Natural killer cell (primary cell): ENCODE data around the gene AP3D1. TPM values are rescaled to one million over a fixed set of nuclear protein-coding genes. Genes with fewer than 3 reads are reported as not detected.

Source experiments
- ATAC-seq, 3 donors: fragments of 150-1000 bp in 2 of 3; fragments of 200-7000 bp in 1 of 3; cut with Tn5 transposase; 1 replicate in 1 of 3; 2 replicates in 2 of 3; pipeline ENCODE4 v1.10.0; 2021; ENCODE audit warnings: mild to moderate bottlenecking in 2 of 3, moderate library complexity in 2 of 3
- DNase-seq, 2 donors: peaks; one replicate each; pipeline versions ENCODE4 v3.0.0 to v3.0.0-alpha.2; 2013 to 2021; ENCODE audit warnings: mixed read lengths in 1 of 2
- H3K27ac ChIP-seq: one replicate; pipeline ENCODE4 v1.5.1; 2013; ENCODE audit warnings: mild to moderate bottlenecking, low read length
- H3K27me3 ChIP-seq: one replicate; pipeline ENCODE4 v1.6.1; 2013; ENCODE audit warnings: low read length; ENCODE audit not compliant: control insufficient read depth, insufficient read depth
- H3K36me3 ChIP-seq: one replicate; pipeline ENCODE4 v1.6.1; 2013; ENCODE audit warnings: low read length; ENCODE audit not compliant: control insufficient read depth, insufficient read depth
- H3K4me1 ChIP-seq: one replicate; pipeline ENCODE4 v1.6.1; 2013; ENCODE audit warnings: low read length; ENCODE audit not compliant: control insufficient read depth, insufficient read depth
- H3K4me3 ChIP-seq: one replicate; pipeline ENCODE4 v1.5.1; 2013; ENCODE audit warnings: low read length
- H3K9me3 ChIP-seq: one replicate; pipeline ENCODE4 v1.6.1; 2013; ENCODE audit warnings: low read length; ENCODE audit not compliant: control insufficient read depth, insufficient read depth
- H3K27ac Mint-ChIP-seq, 2 donors: one replicate each; pipeline ENCODE4 v1.8.0; 2022; ENCODE audit warnings: mild to moderate bottlenecking in 2 of 2, mixed read lengths in 2 of 2, moderate library complexity in 1 of 2
- H3K27me3 Mint-ChIP-seq, 2 donors: one replicate each; pipeline ENCODE4 v1.8.0; 2022; ENCODE audit warnings: low read depth in 2 of 2, mixed read lengths in 2 of 2
- H3K36me3 Mint-ChIP-seq: one replicate; pipeline ENCODE4 v1.8.0; 2022; ENCODE audit warnings: mixed read lengths
- H3K4me1 Mint-ChIP-seq, 2 donors: one replicate each; pipeline ENCODE4 v1.8.0; 2022; ENCODE audit warnings: mixed read lengths in 2 of 2
- H3K4me3 Mint-ChIP-seq: one replicate; pipeline ENCODE4 v1.8.0; 2022; ENCODE audit warnings: mild to moderate bottlenecking, moderate library complexity, mixed read lengths
- H3K9me3 Mint-ChIP-seq, 2 donors: one replicate each; pipeline ENCODE4 v1.8.0; 2022; ENCODE audit warnings: mixed read lengths in 2 of 2
- CTCF ChIP-seq: fragments of 200-600 bp; IDR thresholded peaks from one replicate; pipeline ENCODE4 v1.8.0; 2022; ENCODE audit warnings: antibody characterized with exemption
- WGBS: methylation state at CpG from one replicate; pipeline ENCODE4 v1.1.7; 2013; ENCODE audit warnings: missing lambda C conversion rate; ENCODE audit not compliant: insufficient coverage; 5-methylcytosine and 5-hydroxymethylcytosine counted together
- intact Hi-C: fragments of 100-400 bp; cut with micrococcal nuclease; formaldehyde crosslinking; loops from one replicate; pipeline ENCODE4 v1.14.2; 2022
- total RNA-seq, 4 donors: library from RNA; stranded (reverse); fragments of 120-200 nt in 1 of 4; gene quantifications; one replicate each; pipeline versions ENCODE4 v1.2.3 to v1.2.4, GENCODE V29; 2013 to 2022

AP3D1 gene
- total RNA-seq, 3 donors from 2014 or later (not counting 1 experiment from before 2014, with no cell fraction given), result 74.6 to 93.1 (median 87.5) TPM

- intact Hi-C loops, result no loop called here
- H3K27ac ChIP-seq, result no peak overlapping the region
- no peaks in the 10 kb centered on the region for H3K9me3 Mint-ChIP-seq
Observed at GRCh38 chr19:2116507-2116906, 34.9 kb downstream of the AP3D1 start.

GRCh38 chr19:2115911-2116426 is 35.4 kb downstream of the AP3D1 start:
- Histone ChIP-seq H3K4me1 (peaks cover 24% of the 10 kb centered on the region), H3K27ac (no peak overlapping the region), H3K4me3 (no peak overlapping the region), H3K27me3 (no peaks in the 10 kb centered on the region), H3K9me3 (no peaks in the 10 kb centered on the region), H3K36me3 (peaks cover 86% of the 10 kb centered on the region)
- H3K4me3 Mint-ChIP-seq, result no peak overlapping the region
- ATAC-seq (no peak), DNase-seq (no peak)
- H3K27ac Mint-ChIP-seq, result no peak overlapping the region
- H3K36me3 Mint-ChIP-seq, result no peaks in the 10 kb centered on the region
- H3K9me3 Mint-ChIP-seq, result no peaks in the 10 kb centered on the region
- no peaks in the 10 kb centered on the region for H3K27me3 Mint-ChIP-seq
- TF ChIP-seq CTCF, result no peak
- intact Hi-C loops, result no loop called here
- 97% methylated on average over 24 of the region's 24 CpGs for WGBS
- H3K4me1 Mint-ChIP-seq, result peaks cover 11 to 22% of the 10 kb centered on the region in 2 donors

More at GRCh38 chr19:2116507-2116906, 34.9 kb downstream of the AP3D1 start:
- DNase-seq, result no peak
- Mint-ChIP-seq H3K27ac (no peak overlapping the region), H3K36me3 (no peaks in the 10 kb centered on the region), H3K4me3 (no peak overlapping the region), H3K27me3 (no peaks in the 10 kb centered on the region), H3K4me1 (peaks cover 11 to 22% of the 10 kb centered on the region in 2 donors)
- Histone ChIP-seq H3K36me3 (peaks cover 86% of the 10 kb centered on the region), H3K4me1 (peaks cover 20% of the 10 kb centered on the region), H3K27me3 (no peaks in the 10 kb centered on the region), H3K4me3 (no peak overlapping the region), H3K9me3 (no peaks in the 10 kb centered on the region)
- TF ChIP-seq CTCF, result no peak
- ATAC-seq, result no peak
- WGBS, result 97% methylated on average over 25 of the region's 25 CpGs

GRCh38 chr19:2115324-2115723 is 36.0 kb downstream of the AP3D1 start:
- no peak for ATAC-seq
- Mint-ChIP-seq H3K27me3 (no peaks in the 10 kb centered on the region), H3K9me3 (no peaks in the 10 kb centered on the region), H3K4me1 (peaks cover 11 to 22% of the 10 kb centered on the region in 2 donors), H3K4me3 (no peak overlapping the region), H3K36me3 (no peaks in the 10 kb centered on the region), H3K27ac (no peak overlapping the region)
- Histone ChIP-seq H3K4me3 (no peak overlapping the region), H3K9me3 (no peaks in the 10 kb centered on the region), H3K27me3 (no peaks in the 10 kb centered on the region), H3K4me1 (peaks cover 26% of the 10 kb centered on the region), H3K27ac (no peak overlapping the region), H3K36me3 (peaks cover 86% of the 10 kb centered on the region)
- intact Hi-C loops, result no loop called here
- 98% methylated on average over 25 of the region's 25 CpGs for WGBS
- no peak for DNase-seq
- TF ChIP-seq CTCF, result no peak

GRCh38 chr19:2114821-2115220 is 36.5 kb downstream of the AP3D1 start:
- peaks cover 11 to 22% of the 10 kb centered on the region in 2 donors for H3K4me1 Mint-ChIP-seq
- no peaks in the 10 kb centered on the region for H3K27me3 ChIP-seq
- peaks cover 26% of the 10 kb centered on the region for H3K4me1 ChIP-seq
- peaks cover 86% of the 10 kb centered on the region for H3K36me3 ChIP-seq
- no peaks in the 10 kb centered on the region for H3K27me3 Mint-ChIP-seq
- no peak overlapping the region for H3K27ac Mint-ChIP-seq
- no peaks in the 10 kb centered on the region for H3K9me3 ChIP-seq
- WGBS, result 96% methylated on average over 21 of the region's 21 CpGs
- DNase-seq, result no peak
- no peaks in the 10 kb centered on the region for H3K36me3 Mint-ChIP-seq
- TF ChIP-seq CTCF, result no peak
- H3K4me3 Mint-ChIP-seq, result no peak overlapping the region
- H3K4me3 ChIP-seq, result no peak overlapping the region
- intact Hi-C loops, result no loop called here
- H3K9me3 Mint-ChIP-seq, result no peaks in the 10 kb centered on the region
- ATAC-seq, result no peak
- H3K27ac ChIP-seq, result no peak overlapping the region
